HepG2 (cell line): Measurements from ENCODE around the gene TPM3. TPM values are rescaled to one million over a fixed set of nuclear protein-coding genes. Genes with fewer than 3 reads are reported as not detected.
A peak's percentile ranks its signal among the peaks of the same experiment; 100 is the strongest.

Experiments
- AGO2 ChIP-seq: fragments of 200-400 bp; formaldehyde crosslinking; optimal IDR thresholded peaks from 2 replicates; pipeline ENCODE3; 2017; ENCODE audit warnings: mild to moderate bottlenecking, low read depth, low read length, moderate library complexity
- GATA4 ChIP-seq: sonication (generic); IDR thresholded peaks from 2 replicates; pipeline ENCODE4 v1.6.1; 2016; ENCODE audit warnings: antibody characterized with exemption, low read depth, borderline replicate concordance
- JUNB ChIP-seq: sonication (generic); formaldehyde crosslinking; IDR thresholded peaks from 2 replicates; pipeline ENCODE4 v1.8.0; 2022; ENCODE audit warnings: missing genetic modification reagents, mild to moderate bottlenecking, borderline replicate concordance
- LCORL ChIP-seq, 2 experiments: fragments of 450-650 bp in 1 of 2; sonication (generic) in 1 of 2; formaldehyde crosslinking in 1 of 2; IDR thresholded peaks; 2 replicates each; pipeline versions ENCODE4 v1.5.0 to v1.6.1; 2017 to 2020; ENCODE audit warnings: antibody characterized with exemption in 1 of 2, missing genetic modification reagents in 1 of 2
- NR2F6 ChIP-seq, 2 experiments: IDR thresholded peaks; 2 replicates each; pipeline ENCODE4 v1.6.1; 2016; ENCODE audit warnings: antibody characterized with exemption in 1 of 2, mild to moderate bottlenecking in 1 of 2
- RXRB ChIP-seq: IDR thresholded peaks from 2 replicates; pipeline ENCODE4 v1.6.1; 2016; ENCODE audit warnings: borderline replicate concordance, missing genetic modification reagents, missing compliant biosample characterization
- ZNF343 ChIP-seq: sonication (generic); formaldehyde crosslinking; IDR thresholded peaks from 2 replicates; pipeline ENCODE4 v1.4.0; 2020; ENCODE audit warnings: mild to moderate bottlenecking, missing genetic modification reagents
- ZNF501 ChIP-seq: sonication (generic); formaldehyde crosslinking; IDR thresholded peaks from 2 replicates; pipeline ENCODE4 v1.5.1; 2020; ENCODE audit warnings: mild to moderate bottlenecking, moderate library complexity, missing genetic modification reagents
- ZNF782 ChIP-seq: sonication (generic); formaldehyde crosslinking; IDR thresholded peaks from 2 replicates; pipeline ENCODE4 v1.4.0; 2020; ENCODE audit warnings: missing genetic modification reagents, mild to moderate bottlenecking, borderline replicate concordance
- ZSCAN22 ChIP-seq: sonication (generic); formaldehyde crosslinking; IDR thresholded peaks from 2 replicates; pipeline ENCODE4 v1.4.0; 2020; ENCODE audit warnings: mild to moderate bottlenecking, missing genetic modification reagents
- ZSCAN29 ChIP-seq: sonication (generic); formaldehyde crosslinking; conservative IDR thresholded peaks from 2 replicates; pipeline ENCODE4 v1.4.0; 2020; ENCODE audit warnings: mild to moderate bottlenecking, missing genetic modification reagents
- polyA plus RNA-seq, 8 experiments: library from polyadenylated mRNA; depleted of rRNA in 3 of 8; stranded (reverse) in 7 of 8; unstranded in 1 of 8; fragments of >200 nt; fragmentation: Illumina TruSeq in 4 of 8; extraction: Trizol in 4 of 8; gene quantifications; 2 replicates each; pipeline versions ENCODE4 v1.2.1 to v1.2.3, GENCODE V29; 2011 to 2016; ENCODE audit warnings: low read depth in 4 of 8, missing spikeins in 1 of 8, mixed read lengths in 1 of 8; ENCODE audit not compliant: insufficient read depth in 1 of 8
- total RNA-seq, 5 experiments: library from RNA; depleted of rRNA; stranded (reverse); fragments of >200 nt; fragmentation: Illumina TruSeq; extraction: Trizol; gene quantifications; 2 replicates each; pipeline ENCODE4 v1.2.3, GENCODE V29; 2016; ENCODE audit warnings: low read depth in 1 of 5
- TF ChIP-seq, protein P1 (sequence below): sonication (generic); formaldehyde crosslinking; conservative IDR thresholded peaks from 2 replicates; pipeline ENCODE4 v1.8.0; 2022; ENCODE audit warnings: mild to moderate bottlenecking, moderate library complexity, missing genetic modification reagents
- TF ChIP-seq, protein P2 (sequence below): sonication (generic); formaldehyde crosslinking; IDR thresholded peaks from 2 replicates; pipeline ENCODE4 v1.5.0; 2020; ENCODE audit warnings: missing genetic modification reagents
- TF ChIP-seq, protein P3 (sequence below): sonication (generic); formaldehyde crosslinking; IDR thresholded peaks from 2 replicates; pipeline ENCODE4 v1.4.0; 2020; ENCODE audit warnings: mild to moderate bottlenecking, missing genetic modification reagents
- TF ChIP-seq, protein P4 (sequence below): sonication (generic); formaldehyde crosslinking; IDR thresholded peaks from 2 replicates; pipeline ENCODE4 v1.5.0; 2020; ENCODE audit warnings: mild to moderate bottlenecking, missing genetic modification reagents
- TF ChIP-seq, protein P5 (sequence below): sonication (generic); formaldehyde crosslinking; IDR thresholded peaks from 2 replicates; pipeline ENCODE4 v1.4.0; 2020; ENCODE audit warnings: missing genetic modification reagents
- TF ChIP-seq, protein P6 (sequence below): sonication (generic); formaldehyde crosslinking; IDR thresholded peaks from 2 replicates; pipeline ENCODE4 v1.4.0; 2020; ENCODE audit warnings: missing genetic modification reagents, low read depth, mild to moderate bottlenecking, borderline replicate concordance

Gene TPM3
- total and polyA plus RNA-seq, 2 of the 13 experiments (the other 11 are each of a cell fraction or from before 2014, with no cell fraction given) = 160 to 307 TPM

DNA sequence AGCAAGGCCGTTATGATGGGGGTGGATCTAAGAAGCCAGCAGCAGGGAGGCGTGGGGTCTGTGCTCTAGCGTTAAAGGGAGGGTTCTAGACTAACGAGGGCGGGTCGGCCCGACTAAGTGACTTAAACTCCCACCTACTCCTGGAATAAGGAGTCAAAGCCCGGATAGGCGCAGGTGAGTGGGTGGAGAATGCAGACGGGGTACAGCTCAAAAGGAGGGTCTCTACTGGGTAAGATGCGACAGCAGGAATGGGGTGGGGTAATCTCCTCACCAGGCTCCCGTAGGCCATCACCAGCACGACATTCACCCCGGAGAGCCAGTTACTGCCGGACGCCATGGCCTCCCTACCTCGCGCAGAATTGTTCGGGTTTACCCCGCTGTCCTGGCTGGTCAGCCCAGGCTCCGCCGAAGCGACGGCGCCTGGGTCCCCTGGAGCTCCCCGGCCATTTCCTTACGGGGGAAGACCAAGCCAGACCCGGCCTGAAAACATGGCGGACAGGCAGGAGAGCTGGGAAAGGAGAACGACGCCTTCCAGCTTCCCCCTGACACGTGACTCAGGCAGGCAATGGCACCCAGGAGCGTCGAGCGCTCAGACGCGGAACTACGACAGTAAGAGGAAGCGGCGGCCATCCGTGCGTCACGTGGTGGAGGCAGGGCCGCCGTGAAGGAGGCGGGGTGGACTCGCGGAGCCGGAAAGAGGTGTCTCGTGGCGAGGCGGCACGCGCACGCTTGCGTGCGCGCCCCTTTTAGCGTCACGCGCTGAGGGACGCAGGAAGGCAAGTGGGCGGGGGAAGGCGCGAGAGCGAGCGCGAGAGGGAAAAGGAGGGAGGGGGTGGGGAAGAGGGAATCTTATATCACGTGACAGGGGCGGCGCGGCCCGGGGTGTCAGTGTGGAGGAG is 28.4 kb upstream of the TPM3 start, which contains the start of gene UBAP2L (continued):
- TF ChIP-seq, protein P1, sequence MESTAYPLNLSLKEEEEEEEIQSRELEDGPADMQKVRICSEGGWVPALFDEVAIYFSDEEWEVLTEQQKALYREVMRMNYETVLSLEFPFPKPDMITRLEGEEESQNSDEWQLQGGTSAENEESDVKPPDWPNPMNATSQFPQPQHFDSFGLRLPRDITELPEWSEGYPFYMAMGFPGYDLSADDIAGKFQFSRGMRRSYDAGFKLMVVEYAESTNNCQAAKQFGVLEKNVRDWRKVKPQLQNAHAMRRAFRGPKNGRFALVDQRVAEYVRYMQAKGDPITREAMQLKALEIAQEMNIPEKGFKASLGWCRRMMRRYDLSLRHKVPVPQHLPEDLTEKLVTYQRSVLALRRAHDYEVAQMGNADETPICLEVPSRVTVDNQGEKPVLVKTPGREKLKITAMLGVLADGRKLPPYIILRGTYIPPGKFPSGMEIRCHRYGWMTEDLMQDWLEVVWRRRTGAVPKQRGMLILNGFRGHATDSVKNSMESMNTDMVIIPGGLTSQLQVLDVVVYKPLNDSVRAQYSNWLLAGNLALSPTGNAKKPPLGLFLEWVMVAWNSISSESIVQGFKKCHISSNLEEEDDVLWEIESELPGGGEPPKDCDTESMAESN (CRISPR knock-in tag) = peak; percentile 62; the same call in 1 of the 2 replicates
- TF ChIP-seq GATA4 (no peak), LCORL (IDR thresholded peaks at IDR 0.05) (no peak), LCORL (CRISPR knock-in tag; IDR thresholded peaks at IDR 0.05) (peak; percentile 76), NR2F6 (IDR thresholded peaks at IDR 0.05) (no peak; the same call in 1 of the 2 replicates), NR2F6 (CRISPR knock-in tag; IDR thresholded peaks at IDR 0.05) (peak; percentile 51; the same call in 1 of the 2 replicates), ZSCAN29 (CRISPR knock-in tag) (no peak), JUNB (CRISPR knock-in tag) (no peak), ZSCAN22 (CRISPR knock-in tag) (no peak), RXRB (CRISPR knock-in tag) (0 out of 2 replicates have a peak, but pooled peaks have one; percentile 66), ZNF782 (CRISPR knock-in tag) (no peak; the same call in 1 of the 2 replicates), AGO2 (peak; percentile 90), ZNF501 (CRISPR knock-in tag) (peak; percentile 77), ZNF343 (peak; percentile 30; the same call in 1 of the 2 replicates)
- TF ChIP-seq, protein P2, sequence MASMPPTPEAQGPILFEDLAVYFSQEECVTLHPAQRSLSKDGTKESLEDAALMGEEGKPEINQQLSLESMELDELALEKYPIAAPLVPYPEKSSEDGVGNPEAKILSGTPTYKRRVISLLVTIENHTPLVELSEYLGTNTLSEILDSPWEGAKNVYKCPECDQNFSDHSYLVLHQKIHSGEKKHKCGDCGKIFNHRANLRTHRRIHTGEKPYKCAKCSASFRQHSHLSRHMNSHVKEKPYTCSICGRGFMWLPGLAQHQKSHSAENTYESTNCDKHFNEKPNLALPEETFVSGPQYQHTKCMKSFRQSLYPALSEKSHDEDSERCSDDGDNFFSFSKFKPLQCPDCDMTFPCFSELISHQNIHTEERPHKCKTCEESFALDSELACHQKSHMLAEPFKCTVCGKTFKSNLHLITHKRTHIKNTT (CRISPR knock-in tag) = no peak
- TF ChIP-seq, protein P3, sequence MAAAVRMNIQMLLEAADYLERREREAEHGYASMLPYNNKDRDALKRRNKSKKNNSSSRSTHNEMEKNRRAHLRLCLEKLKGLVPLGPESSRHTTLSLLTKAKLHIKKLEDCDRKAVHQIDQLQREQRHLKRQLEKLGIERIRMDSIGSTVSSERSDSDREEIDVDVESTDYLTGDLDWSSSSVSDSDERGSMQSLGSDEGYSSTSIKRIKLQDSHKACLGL (CRISPR knock-in tag) = peak; percentile 96
- TF ChIP-seq, protein P4, sequence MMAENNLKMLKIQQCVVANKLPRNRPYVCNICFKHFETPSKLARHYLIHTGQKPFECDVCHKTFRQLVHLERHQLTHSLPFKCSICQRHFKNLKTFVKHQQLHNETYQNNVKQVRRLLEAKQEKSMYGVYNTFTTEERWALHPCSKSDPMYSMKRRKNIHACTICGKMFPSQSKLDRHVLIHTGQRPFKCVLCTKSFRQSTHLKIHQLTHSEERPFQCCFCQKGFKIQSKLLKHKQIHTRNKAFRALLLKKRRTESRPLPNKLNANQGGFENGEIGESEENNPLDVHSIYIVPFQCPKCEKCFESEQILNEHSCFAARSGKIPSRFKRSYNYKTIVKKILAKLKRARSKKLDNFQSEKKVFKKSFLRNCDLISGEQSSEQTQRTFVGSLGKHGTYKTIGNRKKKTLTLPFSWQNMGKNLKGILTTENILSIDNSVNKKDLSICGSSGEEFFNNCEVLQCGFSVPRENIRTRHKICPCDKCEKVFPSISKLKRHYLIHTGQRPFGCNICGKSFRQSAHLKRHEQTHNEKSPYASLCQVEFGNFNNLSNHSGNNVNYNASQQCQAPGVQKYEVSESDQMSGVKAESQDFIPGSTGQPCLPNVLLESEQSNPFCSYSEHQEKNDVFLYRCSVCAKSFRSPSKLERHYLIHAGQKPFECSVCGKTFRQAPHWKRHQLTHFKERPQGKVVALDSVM (CRISPR knock-in tag) = peak; percentile 65; the same call in 1 of the 2 replicates
- TF ChIP-seq, protein P5, sequence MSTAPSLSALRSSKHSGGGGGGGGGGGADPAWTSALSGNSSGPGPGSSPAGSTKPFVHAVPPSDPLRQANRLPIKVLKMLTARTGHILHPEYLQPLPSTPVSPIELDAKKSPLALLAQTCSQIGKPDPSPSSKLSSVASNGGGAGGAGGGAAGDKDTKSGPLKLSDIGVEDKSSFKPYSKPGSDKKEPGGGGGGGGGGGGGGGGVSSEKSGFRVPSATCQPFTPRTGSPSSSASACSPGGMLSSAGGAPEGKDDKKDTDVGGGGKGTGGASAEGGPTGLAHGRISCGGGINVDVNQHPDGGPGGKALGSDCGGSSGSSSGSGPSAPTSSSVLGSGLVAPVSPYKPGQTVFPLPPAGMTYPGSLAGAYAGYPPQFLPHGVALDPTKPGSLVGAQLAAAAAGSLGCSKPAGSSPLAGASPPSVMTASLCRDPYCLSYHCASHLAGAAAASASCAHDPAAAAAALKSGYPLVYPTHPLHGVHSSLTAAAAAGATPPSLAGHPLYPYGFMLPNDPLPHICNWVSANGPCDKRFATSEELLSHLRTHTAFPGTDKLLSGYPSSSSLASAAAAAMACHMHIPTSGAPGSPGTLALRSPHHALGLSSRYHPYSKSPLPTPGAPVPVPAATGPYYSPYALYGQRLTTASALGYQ (CRISPR knock-in tag) = peak; percentile 67; the same call in 1 of the 2 replicates
- TF ChIP-seq, protein P6, sequence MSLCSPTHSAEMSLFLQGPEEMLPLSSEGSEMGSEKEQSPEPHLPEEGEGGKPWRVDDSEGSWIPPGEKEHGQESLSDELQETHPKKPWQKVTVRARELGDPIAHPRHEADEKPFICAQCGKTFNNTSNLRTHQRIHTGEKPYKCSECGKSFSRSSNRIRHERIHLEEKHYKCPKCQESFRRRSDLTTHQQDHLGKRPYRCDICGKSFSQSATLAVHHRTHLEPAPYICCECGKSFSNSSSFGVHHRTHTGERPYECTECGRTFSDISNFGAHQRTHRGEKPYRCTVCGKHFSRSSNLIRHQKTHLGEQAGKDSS = no peak
